Stimulated activated CD4-positive, alpha-beta T cell treated with anti-CD3 and anti-CD28 coated beads, Interleukin-2, amount 100 ng/mL, for 4 hours (primary cell): ENCODE data around the gene FOXRED1.
"Not testable (repeated sequence)": the region's sequence is repeated elsewhere in the genome, so short reads cannot be mapped to it uniquely, and the experiment has no call there.

Source experiments
- DNase-seq: peaks from one replicate; pipeline ENCODE4 v3.0.0-alpha.2; 2020; ENCODE audit warnings: low read depth

Gene FOXRED1

GRCh38 chr11:126277322-126277721 is 8.4 kb downstream of the FOXRED1 start:
- DNase-seq = no peak

DNA sequence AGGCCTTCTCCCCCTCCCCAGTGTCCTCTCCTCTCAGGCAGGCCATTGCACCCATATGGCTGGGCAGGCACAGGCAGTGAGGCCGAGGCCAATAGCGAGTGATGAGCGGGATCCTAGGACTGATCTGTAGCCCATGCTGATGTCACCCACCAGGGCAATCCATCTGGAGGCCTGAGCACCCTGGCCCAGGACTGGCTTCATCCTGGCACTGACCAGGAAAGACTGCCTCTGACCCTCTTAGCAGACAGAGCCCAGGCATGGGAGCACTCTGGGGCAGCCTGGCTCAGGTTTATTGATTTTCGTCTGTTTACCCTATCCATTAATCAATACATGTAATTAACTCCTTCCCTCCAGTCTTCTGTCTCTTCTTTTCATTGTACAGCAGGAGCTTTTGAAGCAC is 8.8 kb downstream of the FOXRED1 start:
- no peak for DNase-seq

GRCh38 chr11:126279191-126279590 is 10.2 kb downstream of the FOXRED1 start:
- DNase-seq = no peak

- no peak for DNase-seq
Measured at GRCh38 chr11:126280595-126280994, 11.6 kb downstream of the FOXRED1 start.

DNA sequence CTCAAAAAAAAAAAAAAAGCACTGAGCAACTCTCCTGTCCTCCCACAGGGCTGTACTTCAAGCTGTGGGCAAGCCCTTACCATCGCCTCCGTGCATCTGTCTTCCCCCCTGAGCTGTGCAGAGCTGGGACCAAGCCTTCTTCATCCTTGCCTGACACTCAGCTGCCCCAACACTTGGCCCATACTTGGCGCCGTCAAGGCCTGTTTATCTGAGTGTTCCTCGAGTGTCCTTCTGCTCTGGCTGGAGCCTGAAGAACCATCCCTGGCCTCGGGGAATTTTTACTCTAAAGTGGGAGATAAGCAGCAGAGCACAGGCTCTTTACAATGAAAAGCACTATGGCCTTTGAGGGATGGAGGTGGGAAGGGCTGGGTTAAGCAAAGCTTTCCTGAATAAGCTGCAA is 12.3 kb downstream of the FOXRED1 start:
- DNase-seq = no peak

- no peak for DNase-seq
Measured at GRCh38 chr11:126281666-126282175, 12.8 kb downstream of the FOXRED1 start.

DNA sequence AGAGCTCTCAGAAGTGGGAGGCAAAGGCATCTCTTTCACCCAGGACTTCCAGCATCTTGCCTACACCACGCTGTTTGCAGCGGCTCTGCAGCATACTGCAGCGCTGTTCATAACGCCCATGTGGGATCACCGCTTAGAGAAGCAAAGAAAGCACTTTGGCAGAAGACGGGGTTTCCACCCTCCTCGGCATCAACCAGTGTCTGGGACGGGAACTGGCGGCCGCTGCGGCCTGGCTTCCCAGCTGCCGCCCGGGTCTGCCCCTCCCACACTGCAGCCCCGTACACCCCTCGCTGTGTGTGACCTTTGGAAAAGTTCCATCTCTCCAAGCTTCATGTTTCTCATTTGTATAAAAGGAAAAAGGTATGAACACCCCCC is 13.4 kb downstream of the FOXRED1 start:
- no peak for DNase-seq

DNA sequence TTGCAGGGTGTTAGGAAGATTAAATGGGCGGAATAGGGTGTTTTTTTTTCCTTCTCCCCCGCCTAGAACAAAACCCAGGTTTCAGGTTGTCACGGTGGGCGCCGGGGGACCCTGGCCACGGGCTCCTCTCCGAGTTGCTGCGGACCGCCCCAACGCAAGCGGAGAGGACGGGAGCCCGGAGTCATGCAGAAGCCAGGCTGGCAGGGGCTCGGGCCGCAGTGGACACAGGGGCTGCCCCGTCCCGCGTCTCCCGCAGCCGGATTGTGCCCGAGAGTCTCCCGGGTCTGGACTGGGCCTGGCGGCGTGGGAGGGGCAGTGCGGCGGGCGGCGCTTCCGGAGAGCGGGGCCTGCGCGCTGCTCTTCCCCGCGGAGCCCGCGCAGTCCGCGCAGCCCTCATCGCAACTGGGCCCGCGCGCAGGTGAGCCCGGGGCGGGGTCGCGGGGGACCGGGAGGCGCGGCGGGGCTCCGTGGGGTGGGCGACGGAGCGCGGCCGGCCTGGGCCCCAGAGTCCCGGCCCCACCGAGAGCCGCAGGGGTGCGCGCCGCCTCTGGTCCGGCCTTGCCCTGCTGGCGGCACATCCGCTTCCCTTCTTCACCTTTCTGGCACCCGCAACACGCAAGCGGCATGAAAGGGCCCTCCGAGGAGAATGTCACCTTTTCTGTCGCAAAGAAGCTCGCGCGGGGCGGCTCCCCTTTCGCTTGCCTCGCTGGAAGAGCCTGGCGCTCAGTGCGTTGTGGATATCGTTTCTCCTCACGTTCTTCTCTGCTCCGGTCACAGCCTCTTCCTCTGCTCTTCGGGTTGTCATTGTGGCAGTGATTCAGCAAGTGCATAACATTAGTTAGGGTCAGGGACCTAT is 14.0 kb downstream of the FOXRED1 start, which contains the start of gene TIRAP:
TIRAP (plus strand) TSS at position 358 of the 856 bp plus-strand sequence. CDS start 7,802 bp downstream, outside the sequence.
- DNase-seq = peak; percentile 22

- peak; percentile 83 for DNase-seq
Measured at GRCh38 chr11:126284829-126285228, 15.9 kb downstream of the FOXRED1 start.

DNA sequence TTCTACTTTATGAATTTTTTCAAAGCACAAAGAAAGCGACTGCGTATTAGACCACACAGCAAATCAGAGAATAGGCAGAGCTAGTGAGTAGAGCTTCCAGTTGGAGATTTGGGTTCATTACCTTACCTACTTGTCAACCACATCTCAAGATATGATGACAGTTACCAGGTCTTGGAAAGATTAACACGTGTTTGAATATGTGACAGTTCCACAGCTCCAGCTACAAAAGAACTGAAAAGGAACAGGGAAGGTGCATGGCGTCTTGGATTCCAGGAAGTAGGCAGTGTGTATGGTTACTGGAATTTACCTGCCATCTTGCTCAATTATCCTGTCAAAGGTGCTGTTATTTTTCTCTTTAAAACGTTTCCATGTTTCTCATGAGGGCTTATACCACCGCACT is 19.3 kb downstream of the FOXRED1 start:
- no peak for DNase-seq

- no peak for DNase-seq
Measured at GRCh38 chr11:126290887-126291286, 21.9 kb downstream of the FOXRED1 start.

DNA sequence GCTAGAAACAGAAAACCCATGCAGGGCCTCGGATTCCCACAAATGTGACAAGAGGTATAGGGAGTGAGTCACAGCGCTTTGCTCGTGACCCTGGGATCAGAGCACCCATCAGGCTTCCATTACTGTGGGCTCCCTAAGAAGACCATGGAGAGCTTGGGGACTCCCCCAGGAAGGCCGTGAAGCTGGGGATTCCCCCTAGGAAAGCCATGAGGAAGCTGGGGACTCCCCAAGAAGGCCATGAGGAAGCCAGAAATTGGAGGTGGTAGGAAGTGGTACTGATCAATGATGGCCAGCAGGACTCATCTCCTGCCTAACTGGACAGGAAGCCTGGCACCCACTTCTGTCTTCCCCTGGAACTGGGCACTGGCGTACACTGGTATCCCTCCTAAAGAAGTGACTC is 24.8 kb downstream of the FOXRED1 start:
- no peak for DNase-seq

GRCh38 chr11:126297004-126297403 is 28.1 kb downstream of the FOXRED1 start:
- no peak for DNase-seq

DNA sequence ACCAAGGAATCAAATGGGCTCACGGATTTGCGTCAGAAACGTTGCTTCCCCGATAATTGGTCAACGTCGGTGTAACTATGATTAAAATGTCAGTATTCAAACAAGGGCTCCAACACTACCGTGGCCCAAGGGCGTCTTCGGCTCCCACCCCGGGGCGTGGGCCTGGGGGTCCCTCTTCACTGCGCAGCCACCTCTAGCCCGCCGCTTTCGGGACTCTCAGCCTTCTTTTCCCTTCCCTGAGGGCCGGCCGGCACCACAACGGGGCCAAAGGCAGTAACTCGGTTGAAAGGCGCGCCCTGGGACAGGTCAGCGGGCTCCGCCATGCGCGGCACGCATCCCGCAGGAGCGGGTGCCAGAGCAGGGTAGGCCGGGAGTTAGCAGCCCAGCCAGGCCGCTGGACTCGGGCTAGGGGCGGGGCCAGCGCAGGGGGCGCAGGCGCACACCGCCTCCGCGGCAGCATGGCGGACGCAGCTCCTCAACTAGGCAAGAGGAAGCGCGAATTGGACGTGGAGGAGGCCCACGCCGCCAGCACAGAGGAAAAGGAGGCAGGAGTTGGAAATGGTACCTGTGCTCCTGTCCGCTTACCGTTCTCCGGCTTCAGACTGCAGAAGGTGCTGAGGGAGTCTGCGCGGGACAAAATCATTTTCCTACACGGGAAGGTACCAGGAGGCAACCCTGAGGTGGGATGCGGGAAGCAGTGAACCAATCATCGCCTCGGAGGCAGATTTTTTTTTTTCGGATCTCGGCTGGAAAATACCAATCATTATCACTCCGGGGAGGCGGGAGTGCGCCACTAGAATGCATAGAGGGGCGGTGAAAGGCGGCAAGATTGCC is 34.9 kb downstream of the FOXRED1 start, which contains the start of gene DCPS:
DCPS (plus strand) TSS at position 438 of the 834 bp plus-strand sequence; CDS start at position 459, 21 bp downstream.
- peak; percentile 79 for DNase-seq

DNA sequence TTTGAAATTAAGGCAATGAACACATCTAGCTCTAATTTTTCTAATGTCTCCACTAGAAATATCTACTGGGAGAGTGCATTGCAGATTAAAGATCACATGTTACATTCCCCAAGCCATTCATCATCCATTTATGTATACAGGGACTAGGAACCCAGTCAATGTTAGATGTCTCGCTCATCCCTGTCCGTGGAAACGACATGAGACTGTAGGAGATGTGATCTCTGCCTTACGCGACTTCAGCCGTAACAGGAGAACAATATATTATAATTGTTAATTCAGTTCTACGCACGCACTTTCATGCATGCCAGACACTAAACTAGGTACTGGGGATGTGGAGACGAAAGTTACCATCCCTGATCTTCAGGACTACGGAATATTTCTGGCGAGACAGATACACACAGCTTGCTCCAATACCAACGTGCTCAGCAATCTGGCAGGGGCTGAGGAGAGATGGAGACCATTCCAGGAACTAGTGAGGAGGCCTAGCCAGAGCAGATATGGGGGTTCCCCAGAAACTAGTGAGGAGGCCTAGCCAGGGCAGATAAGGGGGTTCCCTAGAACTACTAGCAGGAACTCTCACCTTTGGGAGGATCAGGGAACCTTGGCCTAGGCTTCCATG is 35.6 kb downstream of the FOXRED1 start:
- no peak for DNase-seq

DNA sequence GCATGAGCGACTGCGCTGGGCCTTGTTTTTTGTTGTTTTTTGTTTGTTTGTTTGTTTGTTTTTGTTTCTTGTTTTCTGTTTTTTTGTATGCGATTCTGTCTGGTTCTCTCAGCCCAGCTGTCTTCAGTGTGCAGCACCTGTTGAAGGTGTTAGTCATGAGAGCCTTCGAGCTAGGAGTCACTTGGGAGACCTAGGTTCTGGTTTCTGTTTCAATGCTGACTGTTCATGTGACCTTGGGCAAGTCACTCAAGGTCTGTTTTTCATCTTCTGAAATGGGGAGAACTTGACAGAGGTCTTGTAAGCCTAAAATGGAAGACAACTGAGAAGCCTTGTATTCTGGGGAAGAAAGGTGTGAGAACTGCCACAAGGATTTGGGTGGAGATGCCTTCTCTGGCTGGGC is 36.7 kb downstream of the FOXRED1 start:
- DNase-seq = no peak

DNA sequence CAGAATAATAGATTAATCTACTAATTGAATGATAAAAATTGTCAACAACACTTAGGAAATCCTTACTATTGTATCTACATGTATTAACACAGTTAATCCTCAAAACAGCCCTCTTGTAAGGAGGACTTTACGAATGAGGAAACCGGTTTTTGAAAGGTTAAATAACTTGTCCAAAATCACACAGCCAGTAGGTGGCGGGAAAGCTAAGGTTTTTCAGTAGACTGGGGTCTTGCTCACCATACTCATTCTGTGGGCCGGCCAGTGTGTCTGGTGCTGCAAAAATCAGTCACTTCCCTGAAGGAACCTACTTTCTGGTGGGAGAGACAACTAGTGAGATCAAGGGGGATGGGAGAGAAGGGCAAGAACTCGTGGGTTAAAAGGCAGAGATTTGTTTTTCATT is 38.8 kb downstream of the FOXRED1 start:
- no peak for DNase-seq

DNA sequence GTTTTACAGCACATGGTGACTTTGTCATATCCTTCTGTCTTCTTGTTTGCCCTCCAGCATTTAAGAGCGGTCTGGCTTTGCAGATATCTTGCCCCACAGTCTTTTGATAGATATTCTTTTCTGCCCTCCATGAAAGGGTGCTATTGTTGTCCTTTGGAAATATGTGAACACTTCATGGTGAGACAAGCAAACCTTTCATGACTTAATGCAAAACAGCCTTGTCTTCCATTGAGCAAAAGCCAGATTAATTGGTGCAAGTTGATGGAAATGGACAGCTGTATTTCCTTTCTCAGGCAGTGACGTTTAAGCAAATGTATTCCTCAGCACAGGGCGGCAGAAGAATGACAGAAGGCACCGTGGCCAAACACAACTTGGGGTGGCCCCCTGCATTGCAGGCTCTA is 39.3 kb downstream of the FOXRED1 start:
- no peak for DNase-seq

- DNase-seq = not testable (repeated sequence)
Measured at GRCh38 chr11:126308771-126309170, 39.8 kb downstream of the FOXRED1 start.

DNA sequence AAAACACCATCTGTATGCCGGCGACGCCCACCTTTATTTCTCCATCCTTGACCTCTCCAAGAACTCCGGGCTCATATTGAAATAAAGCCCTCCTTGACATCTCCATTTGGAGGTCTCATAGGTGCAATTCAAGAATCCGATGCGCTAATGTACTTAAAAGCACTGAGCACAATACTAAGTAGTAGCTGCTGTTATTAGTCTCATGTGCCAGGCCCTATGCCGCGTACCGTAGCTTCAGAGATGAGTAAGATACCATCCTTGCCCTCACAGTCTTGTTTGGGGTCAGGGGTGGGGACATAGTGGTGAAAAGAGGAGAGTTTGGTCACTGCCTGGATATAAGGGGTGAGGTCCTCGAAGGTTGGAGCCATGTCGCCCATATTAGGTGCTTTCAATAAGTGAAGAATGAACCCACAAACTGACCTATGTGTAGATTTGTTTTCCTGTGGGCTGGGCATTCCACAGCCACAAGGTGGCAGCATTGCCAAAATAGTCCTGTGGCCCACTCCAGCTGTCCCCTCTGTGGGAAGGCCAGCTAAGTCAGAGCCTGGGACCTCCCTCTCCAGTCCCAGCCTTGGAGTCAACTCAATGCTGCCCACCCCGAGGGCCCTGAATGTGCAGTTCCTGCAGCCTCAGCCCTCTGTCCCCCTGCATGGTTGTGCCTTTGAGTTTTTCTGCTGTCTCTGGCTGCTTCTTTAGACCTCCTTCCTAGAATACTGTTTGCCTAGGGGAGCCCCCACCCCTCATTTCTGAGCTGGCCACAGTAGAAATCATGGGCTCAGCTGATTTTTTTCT is 41.4 kb downstream of the FOXRED1 start:
- peak; percentile 24 for DNase-seq

GRCh38 chr11:126310992-126311310 is 42.0 kb downstream of the FOXRED1 start:
- no peak for DNase-seq
